GM10266 (cell line): Measurements from ENCODE around the gene ITFG1.
"Not testable (repeated sequence)": the region's sequence is repeated elsewhere in the genome, so short reads cannot be mapped to it uniquely, and the experiment has no call there.

Experiments used
- DNase-seq: peaks from one replicate; pipeline ENCODE4 v3.0.0; 2012; ENCODE audit errors: extremely low spot score
- CTCF ChIP-seq: IDR thresholded peaks from 2 replicates; pipeline ENCODE4 v1.5.1; 2012; ENCODE audit warnings: mild to moderate bottlenecking, low read depth; ENCODE audit not compliant: control insufficient read depth, insufficient read depth; ENCODE audit errors: missing control alignments

The ITFG1 gene

GRCh38 chr16:47342055-47342454, 118.8 kb downstream of the ITFG1 start:
- no peak for DNase-seq
- TF ChIP-seq CTCF, result no peak

GRCh38 chr16:47330562-47330961, 130.3 kb downstream of the ITFG1 start:
- DNase-seq, result not testable (repeated sequence)

GRCh38 chr16:47324309-47324708, 136.6 kb downstream of the ITFG1 start:
- DNase-seq, result not testable (repeated sequence)

- no peak for TF ChIP-seq CTCF
- DNase-seq, result no peak
Measured at GRCh38 chr16:47323241-47323640, 137.6 kb downstream of the ITFG1 start.

- DNase-seq, result no peak
- TF ChIP-seq CTCF, result no peak
Measured at GRCh38 chr16:47320546-47321310, 140.1 kb downstream of the ITFG1 start.

- TF ChIP-seq CTCF, result no peak
- DNase-seq, result peak; percentile 7
Measured at GRCh38 chr16:47317465-47318240, 143.2 kb downstream of the ITFG1 start.

- DNase-seq, result no peak
- TF ChIP-seq CTCF, result no peak
Measured at GRCh38 chr16:47316442-47317015, 144.3 kb downstream of the ITFG1 start.
